ENCODE data around the gene CCL8.

The CCL8 gene

DNA sequence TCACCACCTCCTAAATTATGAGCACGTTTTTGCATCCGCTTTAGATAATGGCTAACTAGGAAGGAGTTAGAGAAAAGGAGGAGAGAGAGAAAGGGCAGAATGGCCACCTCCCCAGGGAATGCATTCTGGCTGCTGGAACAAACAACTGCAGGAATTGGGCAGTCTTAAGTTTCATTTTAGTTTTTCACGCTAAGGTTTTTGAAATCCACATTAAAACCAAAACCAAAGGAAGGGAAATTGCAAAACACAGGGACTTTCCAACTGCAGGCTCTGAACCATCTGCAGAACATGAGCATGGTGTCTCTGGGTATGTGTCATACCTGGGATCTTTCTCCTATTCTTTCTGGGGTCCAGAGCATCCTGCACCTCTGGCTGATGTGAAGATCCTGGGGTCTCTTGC lies 12.1 kb upstream of the CCL8 start:
- TF ChIP-seq, protein P1, sequence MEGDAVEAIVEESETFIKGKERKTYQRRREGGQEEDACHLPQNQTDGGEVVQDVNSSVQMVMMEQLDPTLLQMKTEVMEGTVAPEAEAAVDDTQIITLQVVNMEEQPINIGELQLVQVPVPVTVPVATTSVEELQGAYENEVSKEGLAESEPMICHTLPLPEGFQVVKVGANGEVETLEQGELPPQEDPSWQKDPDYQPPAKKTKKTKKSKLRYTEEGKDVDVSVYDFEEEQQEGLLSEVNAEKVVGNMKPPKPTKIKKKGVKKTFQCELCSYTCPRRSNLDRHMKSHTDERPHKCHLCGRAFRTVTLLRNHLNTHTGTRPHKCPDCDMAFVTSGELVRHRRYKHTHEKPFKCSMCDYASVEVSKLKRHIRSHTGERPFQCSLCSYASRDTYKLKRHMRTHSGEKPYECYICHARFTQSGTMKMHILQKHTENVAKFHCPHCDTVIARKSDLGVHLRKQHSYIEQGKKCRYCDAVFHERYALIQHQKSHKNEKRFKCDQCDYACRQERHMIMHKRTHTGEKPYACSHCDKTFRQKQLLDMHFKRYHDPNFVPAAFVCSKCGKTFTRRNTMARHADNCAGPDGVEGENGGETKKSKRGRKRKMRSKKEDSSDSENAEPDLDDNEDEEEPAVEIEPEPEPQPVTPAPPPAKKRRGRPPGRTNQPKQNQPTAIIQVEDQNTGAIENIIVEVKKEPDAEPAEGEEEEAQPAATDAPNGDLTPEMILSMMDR (conservative IDR thresholded peaks at IDR 0.05; ENCODE audit: low read depth), result no peak
- CTCF ChIA-PET, result interaction anchor here (2.1 kb wide), 1 partner anchor 55 kb away, joined by 12 read pairs; no protein-coding TSS in a partner anchor
- no peak overlapping the region for H3K27ac ChIP-seq
- POLR2A ChIA-PET (ENCODE audit: low non-redundant PET), result no interaction called here
- DNase-seq (ENCODE audit: low spot score), result no peak

DNA sequence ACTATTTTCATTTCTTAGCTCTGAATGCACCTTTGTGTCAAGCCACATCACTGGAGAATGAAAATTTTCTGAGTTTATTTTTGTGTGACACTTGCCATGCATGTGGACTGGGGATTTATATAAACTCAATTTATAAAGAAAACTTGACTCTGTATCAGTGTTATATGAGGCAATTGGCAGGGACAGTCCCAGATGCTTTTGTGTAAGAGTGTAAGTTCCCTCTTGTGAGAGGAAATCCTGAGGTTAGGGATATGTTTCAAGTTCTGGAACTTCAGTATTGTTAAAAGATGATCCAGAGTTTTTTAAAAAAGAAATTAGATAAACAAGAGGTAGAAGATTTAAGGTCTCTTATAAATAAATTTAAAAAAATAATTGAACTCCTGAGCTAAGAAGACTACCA lies 10.9 kb upstream of the CCL8 start:
- no peak for DNase-seq (ENCODE audit: low spot score)
- no peak overlapping the region for H3K27ac ChIP-seq
- TF ChIP-seq, protein P1 (conservative IDR thresholded peaks at IDR 0.05; ENCODE audit: low read depth), result no peak
- ChIA-PET POLR2A (ENCODE audit: low non-redundant PET) (no interaction called here), CTCF (no interaction called here)

DNA sequence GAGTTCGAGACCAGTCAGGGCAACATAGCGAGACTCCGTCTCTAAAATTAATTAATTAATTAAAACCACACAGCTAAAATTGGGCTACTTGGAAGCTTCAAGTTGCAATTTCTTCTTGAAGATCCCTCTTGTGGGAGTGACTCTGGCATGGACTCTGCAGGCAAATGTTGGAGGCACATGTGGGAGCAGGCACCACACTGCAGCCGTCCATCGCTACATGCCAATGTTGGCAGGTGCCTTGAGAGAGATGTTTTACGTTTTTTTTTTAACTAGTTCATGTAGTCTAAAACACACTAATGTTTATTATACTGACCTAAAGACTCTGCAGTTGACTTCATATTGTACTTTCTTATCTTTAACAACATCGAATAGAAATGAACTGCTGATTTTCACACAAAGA lies 7.9 kb upstream of the CCL8 start:
- CTCF ChIA-PET, result interaction anchor here (1.6 kb wide), 1 partner anchor 50 kb away, joined by 5 read pairs; no protein-coding TSS in a partner anchor

DNA sequence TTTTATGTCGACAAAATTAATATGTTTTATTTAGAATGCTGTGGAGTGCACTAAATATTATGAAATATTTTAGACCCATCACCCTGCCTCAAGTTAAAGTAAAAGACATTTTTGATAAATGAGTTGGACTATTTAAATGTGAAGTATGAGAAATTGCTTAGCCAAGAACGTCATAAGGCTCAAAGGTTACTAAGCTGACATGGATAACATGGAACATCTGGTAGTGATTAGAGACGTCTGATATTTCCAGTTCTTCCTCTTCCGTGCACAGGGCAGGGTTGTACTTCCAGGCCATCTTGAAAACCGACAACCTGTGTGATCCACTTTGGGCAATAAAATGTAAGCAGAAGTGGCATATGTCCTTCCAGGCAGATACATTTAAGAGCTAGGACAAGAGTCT lies 7.2 kb upstream of the CCL8 start:
- no peak overlapping the region for H3K27ac ChIP-seq
- ChIA-PET POLR2A (ENCODE audit: low non-redundant PET) (no interaction called here), CTCF (interaction anchor here (1.6 kb wide), 1 partner anchor 50 kb away, joined by 5 read pairs; no protein-coding TSS in a partner anchor)
- DNase-seq (ENCODE audit: low spot score), result no peak
- TF ChIP-seq, protein P1 (conservative IDR thresholded peaks at IDR 0.05; ENCODE audit: low read depth), result no peak

More for the DNA sequence above, 7.9 kb upstream of the CCL8 start:
- POLR2A ChIA-PET (ENCODE audit: low non-redundant PET), result no interaction called here
- DNase-seq (ENCODE audit: low spot score), result no peak
- TF ChIP-seq, protein P1 (conservative IDR thresholded peaks at IDR 0.05; ENCODE audit: low read depth), result no peak
- H3K27ac ChIP-seq, result no peak overlapping the region

DNA sequence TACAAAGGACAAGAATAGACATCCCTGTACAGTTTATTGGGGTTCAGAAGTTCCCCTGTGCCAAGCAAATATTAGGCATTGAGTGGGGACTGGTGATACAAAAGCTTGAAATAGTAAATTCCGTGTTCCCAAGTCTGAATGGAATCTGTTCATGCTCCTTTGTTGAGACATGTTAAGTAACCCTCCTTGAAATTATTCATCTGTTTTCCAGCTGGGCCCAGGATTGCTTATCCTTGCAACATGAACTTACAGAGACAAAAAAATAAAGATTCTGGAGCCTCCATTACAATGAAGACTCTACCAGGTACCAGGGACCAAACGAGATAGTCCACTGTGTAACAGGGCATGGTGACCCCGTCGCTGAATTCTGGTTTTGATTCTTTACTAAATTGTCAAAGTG lies 6.1 kb upstream of the CCL8 start:
- no peak overlapping the region for H3K27ac ChIP-seq
- ChIA-PET POLR2A (ENCODE audit: low non-redundant PET) (interaction anchor here (0.6 kb wide), 1 partner anchor 198 kb away, joined by 3 read pairs; no protein-coding TSS in a partner anchor), CTCF (interaction anchor here (0.6 kb wide), 2 partner anchors 949 to 998 kb away, joined by 3 to 4 read pairs; no protein-coding TSS in a partner anchor)
- no peak for DNase-seq (ENCODE audit: low spot score)
- TF ChIP-seq, protein P1 (conservative IDR thresholded peaks at IDR 0.05; ENCODE audit: low read depth), result no peak

DNA sequence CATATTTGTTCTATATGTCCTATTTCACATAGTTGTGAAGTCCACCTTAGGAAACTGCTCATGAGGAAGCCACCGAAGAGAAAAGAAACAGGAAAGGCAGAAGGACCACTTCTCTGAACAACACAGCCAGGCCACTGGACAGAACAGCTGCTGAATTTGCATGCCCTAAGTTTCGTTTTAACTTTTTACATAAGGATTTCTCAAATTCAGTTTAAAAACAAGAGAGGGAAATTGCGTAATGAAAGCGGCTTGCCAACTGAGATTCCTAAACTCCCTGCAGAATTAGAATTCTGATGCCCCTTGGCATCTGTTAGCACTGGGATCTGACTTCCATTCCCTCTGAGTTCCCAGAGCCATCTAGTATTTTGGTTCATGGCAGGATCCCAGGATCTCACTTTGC lies 5.0 kb upstream of the CCL8 start:
- no peak for DNase-seq (ENCODE audit: low spot score)
- ChIA-PET CTCF (no interaction called here), POLR2A (ENCODE audit: low non-redundant PET) (no interaction called here)
- TF ChIP-seq, protein P1 (conservative IDR thresholded peaks at IDR 0.05; ENCODE audit: low read depth), result no peak
- no peak overlapping the region for H3K27ac ChIP-seq
